NCI-H446 (cell line): ENCODE data around the gene POLDIP3.
"Not testable (repeated sequence)": the region's sequence is repeated elsewhere in the genome, so short reads cannot be mapped to it uniquely, and the experiment has no call there.

ENCODE experiments used
- DNase-seq, 2 experiments: peaks; one replicate each; lab custom pipeline; 2025; lab: John Stamatoyannopoulos, UW

The POLDIP3 gene

DNA sequence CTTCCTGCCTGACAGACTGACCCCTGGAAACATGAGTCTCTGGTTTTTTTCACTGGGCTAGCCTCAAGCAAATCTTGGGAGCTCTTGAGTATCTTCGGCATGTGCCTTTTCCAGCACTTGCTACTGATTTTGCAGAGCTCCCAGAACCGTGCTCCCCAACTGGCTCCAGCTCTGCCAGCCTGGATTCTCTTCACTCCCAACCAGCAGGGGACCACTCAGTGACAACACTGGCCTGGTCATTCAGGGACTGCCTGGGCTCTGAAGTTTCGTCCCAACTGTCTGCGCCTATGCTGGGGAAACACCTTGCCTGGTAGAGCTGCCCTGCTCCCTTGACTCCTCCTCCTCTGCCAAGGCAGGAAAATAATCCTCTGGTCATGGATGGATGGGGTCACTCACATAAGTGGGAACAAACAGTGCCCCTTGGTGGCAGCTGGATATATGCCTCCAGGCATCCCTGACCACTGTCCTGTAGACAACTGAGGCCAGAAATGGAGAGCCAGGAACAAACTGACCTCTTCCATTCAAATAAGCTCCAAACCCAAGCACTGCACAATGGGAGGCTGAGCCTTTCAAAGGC, 30.2 kb downstream of the POLDIP3 start:
- no peak for DNase-seq

- DNase-seq, result no peak
These were observed 31.7 kb downstream of the POLDIP3 start for GRCh38 chr22:42582987-42583386.

DNA sequence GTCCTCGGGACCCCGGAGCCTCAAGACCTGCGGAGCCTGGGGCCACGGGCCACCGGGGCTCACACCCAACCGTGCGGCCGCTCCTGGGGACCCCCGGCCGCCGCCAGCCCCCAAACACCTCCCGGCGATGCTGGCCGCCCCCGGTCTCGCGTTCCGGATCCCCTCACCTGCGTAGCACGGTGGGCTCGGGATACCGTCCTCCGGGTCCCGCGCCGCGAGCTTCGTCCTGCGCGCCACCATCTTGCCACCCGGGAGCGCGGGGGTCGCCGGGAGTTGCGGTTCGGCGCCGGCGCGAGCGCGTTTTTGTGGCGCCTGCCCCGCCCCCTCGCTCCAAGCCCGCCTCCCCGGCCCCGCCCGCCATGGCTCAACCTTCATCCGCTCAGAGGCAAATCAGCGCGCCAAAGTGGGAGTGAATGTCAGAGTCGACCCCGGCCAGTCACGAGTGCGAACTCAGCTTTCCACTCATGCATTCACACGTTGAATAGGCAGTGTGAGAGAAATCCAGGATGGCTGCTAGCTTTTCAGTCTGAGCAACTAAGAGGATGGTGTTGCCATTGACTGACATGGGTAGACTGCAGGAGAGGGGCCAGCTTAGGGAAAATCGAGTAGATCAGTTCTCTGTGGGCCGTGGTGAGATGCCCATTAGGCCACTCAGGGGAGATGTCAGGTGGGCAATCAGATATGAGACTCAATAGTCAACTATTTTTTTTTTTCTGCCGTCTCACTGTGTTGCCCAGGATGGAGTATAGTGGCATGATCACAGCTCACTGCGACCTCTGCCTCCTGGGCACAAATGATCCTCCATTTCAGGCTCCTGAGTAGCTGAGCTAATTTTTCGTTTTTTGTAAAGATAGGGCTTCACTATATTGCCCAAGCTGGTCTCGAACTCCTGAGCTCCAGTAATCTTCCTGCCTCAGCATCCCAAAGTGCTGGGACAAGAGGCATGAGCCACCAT, 32.6 kb downstream of the POLDIP3 start:
- DNase-seq, result peak; percentile 24 to 80

GRCh38 chr22:42581194-42581761, 33.4 kb downstream of the POLDIP3 start:
- not testable (repeated sequence) for DNase-seq

GRCh38 chr22:42580040-42580439, 34.6 kb downstream of the POLDIP3 start:
- not testable (repeated sequence) for DNase-seq

DNA sequence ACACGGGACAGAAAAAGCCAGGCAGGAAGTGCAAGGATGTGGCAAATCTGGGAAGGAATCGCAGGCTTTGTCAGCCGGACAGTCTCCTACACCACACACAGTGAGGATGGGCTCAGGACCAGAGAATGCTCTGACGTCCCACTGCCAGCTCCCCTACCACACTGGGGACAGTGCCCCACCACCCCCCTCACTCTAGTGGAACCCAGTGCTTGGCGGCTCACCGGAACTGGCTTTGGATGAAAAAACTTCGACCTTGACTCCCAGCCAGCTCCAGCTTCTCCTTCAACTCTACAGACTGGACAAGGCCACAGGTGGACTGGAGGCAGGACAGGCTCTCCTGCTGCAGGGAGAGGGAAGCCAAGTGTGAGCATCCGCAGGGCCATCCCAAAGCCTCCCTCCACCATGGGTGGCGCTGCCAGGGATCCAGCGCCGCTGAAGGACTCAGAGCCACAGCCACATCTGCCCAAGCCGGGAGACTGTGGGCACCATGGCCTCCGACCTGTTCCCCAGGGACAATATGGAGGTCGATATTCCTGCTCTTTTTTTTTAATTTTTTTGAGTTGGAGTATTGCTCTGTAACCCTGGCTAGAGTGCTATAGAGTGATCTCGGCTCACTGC, 37.0 kb downstream of the POLDIP3 start:
- DNase-seq, result no peak

- not testable (repeated sequence) for DNase-seq
These were observed 37.5 kb downstream of the POLDIP3 start for GRCh38 chr22:42577141-42577540.

DNA sequence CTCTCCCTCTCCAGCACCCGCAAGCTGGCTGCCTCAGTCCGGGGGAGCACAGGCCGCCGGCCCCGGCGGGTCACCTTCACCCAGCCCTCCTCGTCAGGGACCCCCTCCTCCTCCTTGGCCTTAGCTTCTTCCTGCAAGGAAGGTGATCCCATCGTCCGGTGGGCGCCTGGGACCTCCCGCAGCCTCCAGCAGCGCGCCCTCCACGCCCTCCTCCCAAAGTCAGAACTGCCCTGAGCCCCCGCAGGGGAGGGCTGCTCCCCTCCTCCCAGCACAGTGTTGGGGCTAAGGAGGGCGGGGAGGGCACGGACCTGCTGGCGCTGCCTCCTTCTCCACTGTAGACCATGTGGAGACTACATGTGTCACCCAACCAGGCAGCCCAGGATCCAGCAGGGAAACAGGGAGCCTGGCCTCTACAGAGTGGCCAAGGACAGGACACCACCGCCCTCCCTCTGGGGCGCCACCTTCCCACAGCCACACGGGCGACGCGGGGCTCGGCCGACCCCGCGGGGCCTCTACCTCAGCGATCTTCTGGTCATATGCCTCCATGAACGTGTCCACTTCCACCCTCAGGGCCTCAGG, 38.6 kb downstream of the POLDIP3 start:
- DNase-seq, result not testable (repeated sequence)

GRCh38 chr22:42574468-42574867, 40.2 kb downstream of the POLDIP3 start:
- not testable (repeated sequence) for DNase-seq

GRCh38 chr22:42574046-42574445, 40.6 kb downstream of the POLDIP3 start:
- not testable (repeated sequence) for DNase-seq

- DNase-seq, result not testable (repeated sequence)
These were observed 43.6 kb downstream of the POLDIP3 start for GRCh38 chr22:42571068-42571467.

DNA sequence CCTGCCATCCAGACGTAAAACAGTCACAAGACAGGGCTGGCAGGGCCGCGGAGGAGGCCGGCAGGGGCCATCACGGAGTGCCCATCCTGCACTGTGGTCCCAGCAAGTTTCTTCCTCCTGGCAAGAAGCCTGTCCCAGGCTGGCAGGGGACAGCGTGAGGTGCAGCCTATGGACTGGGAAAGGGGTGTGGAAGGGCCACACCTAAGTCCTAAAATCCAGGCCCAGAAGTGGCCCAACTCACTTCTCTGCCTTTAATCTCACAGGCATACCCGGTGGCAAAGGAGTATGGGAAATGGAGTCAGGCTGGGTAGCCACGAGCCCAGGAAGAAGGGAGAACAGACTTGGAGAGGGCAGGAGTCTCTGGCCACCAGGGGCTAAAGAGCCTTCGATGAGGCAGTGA, 44.1 kb downstream of the POLDIP3 start:
- DNase-seq, result not testable (repeated sequence)

- not testable (repeated sequence) for DNase-seq
These were observed 46.7 kb downstream of the POLDIP3 start for GRCh38 chr22:42567950-42568349.

- DNase-seq, result no peak
These were observed 48.7 kb downstream of the POLDIP3 start for GRCh38 chr22:42565956-42566355.

- no peak for DNase-seq
These were observed 50.0 kb downstream of the POLDIP3 start for GRCh38 chr22:42564699-42565098.

- DNase-seq, result not testable (repeated sequence)
These were observed 50.7 kb downstream of the POLDIP3 start for GRCh38 chr22:42563943-42564342.

DNA sequence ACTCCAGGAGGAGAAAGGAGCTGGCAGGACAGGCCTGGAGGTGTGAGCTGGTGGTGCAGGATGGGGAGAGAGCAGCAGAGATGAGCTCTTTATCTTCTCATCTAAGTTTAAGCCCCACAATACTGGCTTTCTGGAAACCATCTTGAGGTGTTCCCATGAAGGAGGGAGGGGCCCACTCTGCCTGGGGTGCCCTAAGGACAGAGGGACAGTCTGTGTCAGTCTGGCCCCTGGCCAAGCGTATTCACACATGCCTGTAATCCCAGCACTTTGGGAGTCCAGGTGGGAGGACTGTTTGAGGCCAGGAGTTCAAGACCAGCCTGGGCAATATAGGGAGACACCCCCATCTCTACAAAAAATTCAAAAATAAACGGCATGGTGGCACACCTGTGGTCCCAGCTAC, 52.0 kb downstream of the POLDIP3 start:
- DNase-seq, result no peak

GRCh38 chr22:42562279-42562678, 52.4 kb downstream of the POLDIP3 start:
- DNase-seq, result no peak

DNA sequence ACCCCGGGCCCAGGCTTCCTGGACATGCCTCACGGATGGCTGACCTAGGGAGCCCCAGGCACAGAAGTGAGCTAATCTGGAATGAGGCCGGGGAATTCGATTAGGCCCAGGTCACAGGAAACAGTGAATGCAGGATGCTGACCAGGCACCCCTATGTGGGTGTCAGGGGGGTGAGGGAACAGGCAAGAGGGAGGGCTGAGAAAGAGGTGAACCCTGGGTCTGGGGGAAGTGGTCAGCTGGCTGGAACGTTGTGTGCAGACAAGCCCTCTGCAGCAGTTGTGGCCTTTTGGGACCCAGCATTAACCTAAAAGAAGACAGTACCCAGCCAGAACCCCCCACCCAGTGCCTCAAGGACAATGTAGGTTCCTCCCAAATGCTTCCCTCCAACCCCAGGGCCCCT, 52.8 kb downstream of the POLDIP3 start:
- no peak for DNase-seq

DNA sequence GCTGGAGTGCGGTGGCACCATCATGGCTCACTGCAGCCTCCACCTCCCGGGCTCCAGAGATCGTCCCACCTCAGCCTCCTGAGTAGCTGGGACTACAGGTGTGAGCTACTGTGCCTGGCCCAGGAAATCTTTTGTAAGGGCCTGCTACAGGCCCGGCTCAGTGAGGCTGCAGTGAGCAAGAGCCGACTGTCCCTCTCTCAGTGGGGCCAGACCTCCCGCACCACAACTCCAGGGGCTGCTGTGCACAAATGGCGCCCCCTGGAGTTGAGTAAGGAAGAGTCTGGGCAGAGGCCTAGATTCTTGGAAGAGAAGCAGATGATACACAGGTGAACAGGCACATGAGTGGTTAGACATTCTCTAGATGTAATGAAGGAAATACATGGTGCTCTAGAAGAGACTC, 53.9 kb downstream of the POLDIP3 start:
- DNase-seq, result no peak

- DNase-seq, result no peak
These were observed 54.3 kb downstream of the POLDIP3 start for GRCh38 chr22:42560381-42560780.
